HepG2 (cell line): Measurements from ENCODE around the gene PLCD4. TPM values are rescaled to one million over a fixed set of nuclear protein-coding genes. Genes with fewer than 3 reads are reported as not detected.

Experiments used
- CREBL2 ChIP-seq: sonication (generic); formaldehyde crosslinking; IDR thresholded peaks from 2 replicates; pipeline ENCODE4 v1.8.1; 2023; ENCODE audit warnings: missing genetic modification reagents, mild to moderate bottlenecking, borderline replicate concordance
- KAT7 ChIP-seq: IDR thresholded peaks from 2 replicates; pipeline ENCODE4 v1.6.1; 2018; ENCODE audit warnings: borderline replicate concordance, missing compliant biosample characterization
- MED8 ChIP-seq: sonication (generic); formaldehyde crosslinking; IDR thresholded peaks from 2 replicates; pipeline ENCODE4 v1.8.1; 2023; ENCODE audit warnings: mild to moderate bottlenecking, missing genetic modification reagents; ENCODE audit not compliant: insufficient replicate concordance
- SMYD3 ChIP-seq: sonication (generic); formaldehyde crosslinking; IDR thresholded peaks from 2 replicates; pipeline ENCODE4 v1.8.1; 2023; ENCODE audit warnings: mild to moderate bottlenecking, missing genetic modification reagents
- SP4 ChIP-seq: sonication (generic); formaldehyde crosslinking; IDR thresholded peaks from 2 replicates; pipeline ENCODE4 v1.8.1; 2023; ENCODE audit warnings: mild to moderate bottlenecking, missing genetic modification reagents
- ZFP82 ChIP-seq: sonication (generic); formaldehyde crosslinking; IDR thresholded peaks from 2 replicates; pipeline ENCODE4 v1.5.1; 2020; ENCODE audit warnings: mild to moderate bottlenecking, missing genetic modification reagents, borderline replicate concordance
- ZKSCAN5 ChIP-seq: sonication (generic); formaldehyde crosslinking; IDR thresholded peaks from 2 replicates; pipeline ENCODE4 v1.5.1; 2020; ENCODE audit warnings: mild to moderate bottlenecking, missing genetic modification reagents
- ZNF318 ChIP-seq: sonication (generic); formaldehyde crosslinking; IDR thresholded peaks from 2 replicates; pipeline ENCODE4 v1.4.0; 2020; ENCODE audit warnings: mild to moderate bottlenecking, missing genetic modification reagents
- ZNF496 ChIP-seq: sonication (generic); formaldehyde crosslinking; IDR thresholded peaks from 2 replicates; pipeline ENCODE4 v1.8.1; 2023; ENCODE audit warnings: mild to moderate bottlenecking, moderate library complexity, missing genetic modification reagents; ENCODE audit not compliant: insufficient replicate concordance
- ZNF552 ChIP-seq: sonication (generic); formaldehyde crosslinking; IDR thresholded peaks from 2 replicates; pipeline ENCODE4 v1.9.0; 2022; ENCODE audit warnings: missing genetic modification reagents, mild to moderate bottlenecking, borderline replicate concordance
- ZNF879 ChIP-seq: sonication (generic); formaldehyde crosslinking; IDR thresholded peaks from 2 replicates; pipeline ENCODE4 v1.8.1; 2023; ENCODE audit warnings: missing genetic modification reagents
- polyA plus RNA-seq, 8 experiments: library from polyadenylated mRNA; depleted of rRNA in 3 of 8; stranded (reverse) in 7 of 8; unstranded in 1 of 8; fragments of >200 nt; fragmentation: Illumina TruSeq in 4 of 8; extraction: Trizol in 4 of 8; gene quantifications; 2 replicates each; pipeline versions ENCODE4 v1.2.1 to v1.2.3, GENCODE V29; 2011 to 2016; ENCODE audit warnings: low read depth in 4 of 8, missing spikeins in 1 of 8, mixed read lengths in 1 of 8; ENCODE audit not compliant: insufficient read depth in 1 of 8
- total RNA-seq, 5 experiments: library from RNA; depleted of rRNA; stranded (reverse); fragments of >200 nt; fragmentation: Illumina TruSeq; extraction: Trizol; gene quantifications; 2 replicates each; pipeline ENCODE4 v1.2.3, GENCODE V29; 2016; ENCODE audit warnings: low read depth in 1 of 5
- TF ChIP-seq, protein P1 (sequence below): sonication (generic); formaldehyde crosslinking; IDR thresholded peaks from 2 replicates; pipeline ENCODE4 v1.5.1; 2020; ENCODE audit warnings: mild to moderate bottlenecking, missing genetic modification reagents, borderline replicate concordance
- TF ChIP-seq, protein P2 (sequence below): sonication (generic); formaldehyde crosslinking; IDR thresholded peaks from 2 replicates; pipeline ENCODE4 v1.4.0; 2020; ENCODE audit warnings: low read depth, mild to moderate bottlenecking, missing genetic modification reagents

PLCD4 gene
- total and polyA plus RNA-seq, 2 of the 13 experiments (the other 11 are each of a cell fraction or from before 2014, with no cell fraction given) = 0.26 TPM; not detected in 1

- TF ChIP-seq ZNF318 (CRISPR knock-in tag) (0 out of 2 replicates have a peak, but pooled peaks have one; percentile 61), ZNF552 (CRISPR knock-in tag) (no peak; the same call in 1 of the 2 replicates), KAT7 (CRISPR knock-in tag) (peak; percentile 89; the same call in 1 of the 2 replicates), ZNF496 (no peak), ZNF879 (CRISPR knock-in tag) (no peak), SP4 (CRISPR knock-in tag) (peak; percentile 88), ZKSCAN5 (CRISPR knock-in tag) (no peak), ZFP82 (no peak), MED8 (CRISPR knock-in tag) (peak; percentile 67), CREBL2 (CRISPR knock-in tag) (no peak), SMYD3 (CRISPR knock-in tag) (no peak; the same call in 1 of the 2 replicates)
- TF ChIP-seq, protein P1, sequence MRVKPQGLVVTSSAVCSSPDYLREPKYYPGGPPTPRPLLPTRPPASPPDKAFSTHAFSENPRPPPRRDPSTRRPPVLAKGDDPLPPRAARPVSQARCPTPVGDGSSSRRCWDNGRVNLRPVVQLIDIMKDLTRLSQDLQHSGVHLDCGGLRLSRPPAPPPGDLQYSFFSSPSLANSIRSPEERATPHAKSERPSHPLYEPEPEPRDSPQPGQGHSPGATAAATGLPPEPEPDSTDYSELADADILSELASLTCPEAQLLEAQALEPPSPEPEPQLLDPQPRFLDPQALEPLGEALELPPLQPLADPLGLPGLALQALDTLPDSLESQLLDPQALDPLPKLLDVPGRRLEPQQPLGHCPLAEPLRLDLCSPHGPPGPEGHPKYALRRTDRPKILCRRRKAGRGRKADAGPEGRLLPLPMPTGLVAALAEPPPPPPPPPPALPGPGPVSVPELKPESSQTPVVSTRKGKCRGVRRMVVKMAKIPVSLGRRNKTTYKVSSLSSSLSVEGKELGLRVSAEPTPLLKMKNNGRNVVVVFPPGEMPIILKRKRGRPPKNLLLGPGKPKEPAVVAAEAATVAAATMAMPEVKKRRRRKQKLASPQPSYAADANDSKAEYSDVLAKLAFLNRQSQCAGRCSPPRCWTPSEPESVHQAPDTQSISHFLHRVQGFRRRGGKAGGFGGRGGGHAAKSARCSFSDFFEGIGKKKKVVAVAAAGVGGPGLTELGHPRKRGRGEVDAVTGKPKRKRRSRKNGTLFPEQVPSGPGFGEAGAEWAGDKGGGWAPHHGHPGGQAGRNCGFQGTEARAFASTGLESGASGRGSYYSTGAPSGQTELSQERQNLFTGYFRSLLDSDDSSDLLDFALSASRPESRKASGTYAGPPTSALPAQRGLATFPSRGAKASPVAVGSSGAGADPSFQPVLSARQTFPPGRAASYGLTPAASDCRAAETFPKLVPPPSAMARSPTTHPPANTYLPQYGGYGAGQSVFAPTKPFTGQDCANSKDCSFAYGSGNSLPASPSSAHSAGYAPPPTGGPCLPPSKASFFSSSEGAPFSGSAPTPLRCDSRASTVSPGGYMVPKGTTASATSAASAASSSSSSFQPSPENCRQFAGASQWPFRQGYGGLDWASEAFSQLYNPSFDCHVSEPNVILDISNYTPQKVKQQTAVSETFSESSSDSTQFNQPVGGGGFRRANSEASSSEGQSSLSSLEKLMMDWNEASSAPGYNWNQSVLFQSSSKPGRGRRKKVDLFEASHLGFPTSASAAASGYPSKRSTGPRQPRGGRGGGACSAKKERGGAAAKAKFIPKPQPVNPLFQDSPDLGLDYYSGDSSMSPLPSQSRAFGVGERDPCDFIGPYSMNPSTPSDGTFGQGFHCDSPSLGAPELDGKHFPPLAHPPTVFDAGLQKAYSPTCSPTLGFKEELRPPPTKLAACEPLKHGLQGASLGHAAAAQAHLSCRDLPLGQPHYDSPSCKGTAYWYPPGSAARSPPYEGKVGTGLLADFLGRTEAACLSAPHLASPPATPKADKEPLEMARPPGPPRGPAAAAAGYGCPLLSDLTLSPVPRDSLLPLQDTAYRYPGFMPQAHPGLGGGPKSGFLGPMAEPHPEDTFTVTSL (CRISPR knock-in tag) = peak; percentile 30; the same call in 1 of the 2 replicates
- TF ChIP-seq, protein P2, sequence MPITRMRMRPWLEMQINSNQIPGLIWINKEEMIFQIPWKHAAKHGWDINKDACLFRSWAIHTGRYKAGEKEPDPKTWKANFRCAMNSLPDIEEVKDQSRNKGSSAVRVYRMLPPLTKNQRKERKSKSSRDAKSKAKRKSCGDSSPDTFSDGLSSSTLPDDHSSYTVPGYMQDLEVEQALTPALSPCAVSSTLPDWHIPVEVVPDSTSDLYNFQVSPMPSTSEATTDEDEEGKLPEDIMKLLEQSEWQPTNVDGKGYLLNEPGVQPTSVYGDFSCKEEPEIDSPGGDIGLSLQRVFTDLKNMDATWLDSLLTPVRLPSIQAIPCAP = no peak
Measured at GRCh38 chr2:218659258-218659987, 51.7 kb downstream of the PLCD4 start, which contains the start of the genes BCS1L and ZNF142 (continued).
